GM19324 (cell line): Measurements from ENCODE around the gene FARSB.
"Not testable (repeated sequence)": the region's sequence is repeated elsewhere in the genome, so short reads cannot be mapped to it uniquely, and the experiment has no call there.

Experiments
- ATAC-seq: cut with Tn5 transposase; IDR thresholded peaks from one replicate; pipeline ENCODE4 v1.9.1; 2021; ENCODE audit warnings: mild to moderate bottlenecking, moderate library complexity; ENCODE audit not compliant: unreplicated experiment, low FRiP score

The FARSB gene

DNA sequence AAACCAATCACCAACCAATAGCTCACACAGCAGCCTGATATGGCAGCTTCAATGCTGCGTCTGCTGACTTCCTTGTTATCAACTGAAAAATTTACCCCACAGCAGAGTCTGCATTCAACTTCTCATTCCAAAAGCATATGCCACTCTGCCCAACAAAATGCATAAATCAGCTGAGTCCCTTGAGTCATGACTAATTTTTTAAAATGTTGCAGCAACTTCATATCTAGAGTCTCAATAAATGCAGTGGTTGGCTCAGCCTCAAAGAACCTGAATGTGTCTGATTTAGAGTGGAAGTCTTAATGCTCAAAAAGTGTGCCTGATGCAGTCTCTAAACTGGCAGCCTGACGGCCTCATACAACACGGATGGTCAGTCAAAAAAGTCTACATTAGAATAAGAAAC is 46.5 kb downstream of the FARSB start:
- no peak for ATAC-seq

DNA sequence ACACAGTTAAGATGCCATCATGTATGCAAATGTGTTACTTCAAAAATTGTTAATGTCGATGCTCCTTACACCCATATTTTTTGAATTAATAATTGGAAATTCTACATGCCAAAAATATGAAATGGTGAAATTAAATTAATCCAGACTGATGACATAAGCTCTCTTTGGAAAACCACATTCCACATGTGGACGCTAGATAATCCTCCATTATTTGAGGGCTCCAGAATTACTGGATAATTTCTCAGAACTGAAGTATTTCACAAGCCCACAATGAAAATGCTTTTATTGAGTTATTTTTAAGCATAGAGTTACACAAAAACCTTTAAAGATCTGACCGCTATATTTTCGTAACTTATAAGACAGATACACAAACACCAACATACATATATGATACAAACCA is 47.8 kb downstream of the FARSB start:
- no peak for ATAC-seq

DNA sequence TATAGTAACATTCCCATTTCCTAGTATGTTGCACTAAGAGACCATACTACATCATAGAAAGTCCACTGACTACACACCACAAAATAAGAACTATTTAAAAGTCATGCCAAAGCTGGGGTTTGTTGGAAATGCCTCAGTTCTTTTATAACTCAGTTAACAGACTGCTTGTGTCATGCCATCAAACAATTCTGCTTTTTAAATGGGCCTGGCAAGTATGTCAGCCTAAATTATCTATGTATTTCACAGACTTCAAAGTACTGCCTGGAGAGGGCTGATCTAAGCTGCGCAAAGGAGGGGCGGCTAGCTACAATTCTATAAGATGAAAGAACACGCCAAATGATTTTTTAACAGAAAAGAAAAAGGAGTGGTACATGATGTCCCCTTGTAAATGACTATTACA is 49.6 kb downstream of the FARSB start:
- ATAC-seq = no peak

DNA sequence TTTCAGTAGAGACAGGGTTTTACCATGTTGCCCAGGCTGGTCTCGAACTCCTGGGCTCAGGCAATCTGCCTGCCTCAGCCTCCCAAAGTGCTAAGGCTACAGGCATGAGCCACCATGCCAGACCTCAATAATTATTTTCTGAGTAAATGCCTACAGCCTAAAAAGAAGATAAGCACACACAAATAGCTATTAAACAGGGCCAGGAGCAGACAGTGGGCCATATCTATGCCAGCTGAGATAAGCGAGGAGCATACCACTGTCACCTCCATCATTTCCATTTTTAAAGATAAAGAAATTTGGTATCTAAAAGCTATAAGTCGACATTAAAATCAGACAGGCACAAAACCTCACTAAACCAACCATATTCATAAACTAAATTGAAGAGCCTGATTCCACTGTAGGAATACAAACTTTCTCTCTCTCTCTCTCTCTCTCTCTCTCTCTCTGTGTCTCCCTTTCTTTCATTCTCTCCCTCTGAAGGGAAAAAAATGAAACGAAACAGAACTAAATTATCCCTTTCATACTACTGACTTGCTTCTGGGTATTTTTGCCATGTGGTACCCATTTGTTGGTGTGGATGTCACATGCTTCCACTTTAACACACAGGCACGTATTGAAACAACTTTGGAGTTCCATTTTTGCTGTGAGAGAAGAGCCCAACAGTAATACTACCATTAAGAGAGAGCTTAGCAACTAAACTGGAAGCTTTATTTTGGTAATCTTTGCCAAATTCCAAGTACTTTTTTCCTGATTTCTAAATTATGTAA is 51.0 kb downstream of the FARSB start:
- ATAC-seq = no peak

DNA sequence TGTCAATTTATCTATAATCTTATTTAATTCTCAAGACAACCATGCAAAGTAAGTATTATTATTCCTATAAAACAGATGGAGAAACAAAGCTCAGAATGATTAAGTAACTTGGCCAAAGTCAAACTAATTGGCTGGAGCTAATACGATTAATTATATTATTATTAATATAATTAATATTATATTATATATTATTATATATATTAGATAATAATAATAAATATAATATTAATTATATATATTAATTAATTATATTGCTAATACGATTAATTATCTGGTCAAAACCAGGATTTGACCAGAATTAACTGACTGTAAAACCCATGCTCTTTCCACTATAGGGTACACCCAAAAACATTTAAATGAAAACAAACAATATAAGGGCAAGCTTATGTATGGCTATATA is 52.4 kb downstream of the FARSB start:
- ATAC-seq = no peak

DNA sequence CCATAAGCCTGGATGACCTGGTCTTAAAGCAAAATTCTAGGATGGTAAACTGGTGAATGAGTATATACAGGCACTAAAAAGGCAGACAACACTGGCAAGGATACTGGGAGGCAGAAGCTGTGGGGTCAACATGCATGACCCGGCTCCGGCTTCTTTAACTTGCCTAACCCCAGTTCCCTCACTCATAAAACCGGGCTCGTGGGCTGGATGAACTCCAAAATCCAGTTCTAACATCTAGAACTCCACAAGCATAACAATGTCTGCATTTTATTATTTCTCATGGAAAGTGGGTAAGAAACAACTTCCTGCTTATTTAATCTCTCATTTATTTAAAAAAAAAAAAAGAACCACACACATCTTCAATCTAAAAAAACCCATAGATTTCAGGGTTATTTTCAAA is 57.3 kb downstream of the FARSB start:
- ATAC-seq = no peak

DNA sequence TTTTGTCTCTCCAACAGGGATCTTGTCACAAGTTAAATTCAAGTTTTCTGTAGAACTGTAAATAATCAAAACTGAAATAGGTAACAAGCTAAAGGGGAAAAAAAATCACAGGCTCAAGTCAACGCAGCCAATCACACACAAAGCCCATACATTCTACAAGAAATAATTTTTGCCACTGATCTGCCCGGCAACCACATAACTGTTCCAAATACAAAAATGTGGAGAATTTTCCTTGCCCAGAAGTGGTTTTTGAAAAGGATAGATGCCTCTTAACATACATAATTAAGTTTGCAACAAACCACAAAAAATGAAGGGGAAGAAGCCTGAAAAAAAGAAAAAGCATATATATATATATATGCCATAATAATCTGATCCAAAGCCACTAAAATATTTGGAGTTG is 60.3 kb downstream of the FARSB start:
- no peak for ATAC-seq

DNA sequence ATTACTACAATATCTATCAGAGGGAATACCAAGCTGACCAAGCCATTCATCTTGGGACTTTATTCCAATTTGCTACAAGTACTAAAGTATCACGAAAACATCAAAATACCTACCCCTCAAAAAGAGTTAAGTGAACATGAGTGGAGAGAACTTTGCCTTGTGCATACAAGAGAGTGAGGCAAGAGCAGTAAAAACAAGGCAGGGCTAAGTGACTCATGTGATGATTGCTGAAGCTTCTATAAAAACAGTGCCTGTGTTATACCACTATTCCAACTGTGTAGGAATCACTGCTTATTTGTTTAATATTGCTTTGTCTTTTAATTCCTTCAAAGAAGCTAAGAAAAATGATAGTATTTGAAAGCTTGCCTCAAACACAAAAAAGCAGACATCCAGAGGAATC is 61.2 kb downstream of the FARSB start:
- no peak for ATAC-seq

DNA sequence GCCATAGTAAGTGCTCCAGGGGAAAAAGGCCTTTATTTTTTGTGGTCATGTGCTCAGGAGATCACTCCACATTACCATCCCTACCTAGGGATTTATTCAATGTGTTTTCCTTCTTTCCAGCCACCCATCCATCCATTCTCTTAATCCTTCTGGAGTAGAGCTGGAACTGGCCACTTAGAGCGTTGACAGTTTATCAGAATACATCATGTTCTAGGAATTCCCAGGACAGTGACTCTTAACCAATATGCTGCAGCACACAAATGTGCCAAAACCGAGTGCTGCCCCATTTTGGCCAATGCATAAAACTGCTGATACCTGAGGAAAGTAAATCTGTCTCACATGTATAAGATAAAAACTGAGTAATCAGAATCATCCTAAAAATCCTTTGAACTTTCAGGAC is 63.7 kb downstream of the FARSB start:
- ATAC-seq = no peak

DNA sequence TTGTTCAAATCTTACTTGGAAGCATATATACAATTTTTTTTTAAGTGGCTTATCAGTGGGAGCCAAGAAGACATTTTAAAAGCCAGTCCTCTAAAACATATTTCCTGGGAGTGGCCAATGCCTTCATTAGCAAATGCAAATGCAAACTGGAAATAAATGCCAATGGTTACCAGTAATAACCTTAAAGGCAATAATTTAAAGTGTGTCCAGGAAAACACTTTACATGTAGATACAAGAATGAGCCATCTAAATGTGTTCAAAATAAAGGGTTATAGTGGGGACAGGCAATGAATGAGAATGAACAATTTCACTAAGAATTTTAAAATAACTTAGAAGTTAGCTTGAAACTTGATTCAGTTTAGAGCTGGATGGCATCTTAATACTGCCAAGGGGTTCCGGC is 64.2 kb downstream of the FARSB start:
- ATAC-seq = no peak

DNA sequence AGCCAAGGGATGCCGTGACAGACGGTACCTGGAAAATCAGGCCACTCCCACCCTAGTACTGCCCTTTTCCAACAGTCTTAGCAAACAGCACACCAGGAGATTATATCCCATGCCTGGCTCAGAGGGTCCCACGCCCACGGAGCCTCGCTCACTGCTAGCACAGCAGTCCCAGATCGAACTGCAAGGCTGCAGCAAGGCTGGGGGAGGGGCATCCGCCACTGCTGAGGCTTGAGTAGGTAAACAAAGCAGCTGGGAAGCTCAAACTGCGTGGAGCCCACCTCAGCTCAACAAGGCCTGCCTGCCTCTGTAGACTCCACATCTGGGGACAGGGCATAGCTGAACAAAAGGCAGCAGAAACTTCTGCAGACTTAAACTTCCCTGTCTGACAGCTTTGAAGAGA is 71.3 kb downstream of the FARSB start:
- ATAC-seq = not testable (repeated sequence)

DNA sequence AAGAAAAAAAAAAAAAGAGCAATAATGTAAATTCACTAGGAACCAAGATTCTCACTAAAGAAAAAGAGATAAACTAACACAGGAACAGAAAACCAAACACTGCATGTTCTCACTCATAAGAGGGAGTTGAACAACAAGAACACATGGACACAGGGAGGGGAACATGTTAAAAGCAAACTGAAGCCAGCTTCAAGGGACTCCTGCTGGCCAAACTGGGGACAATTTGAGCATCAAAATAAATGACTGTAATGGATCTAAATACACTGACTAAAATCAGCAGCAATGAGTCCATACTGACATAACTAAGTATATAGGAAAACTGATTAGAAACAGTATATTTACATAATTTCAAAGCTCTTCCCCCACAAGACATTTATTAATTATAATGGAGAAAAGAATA is 73.0 kb downstream of the FARSB start:
- no peak for ATAC-seq

DNA sequence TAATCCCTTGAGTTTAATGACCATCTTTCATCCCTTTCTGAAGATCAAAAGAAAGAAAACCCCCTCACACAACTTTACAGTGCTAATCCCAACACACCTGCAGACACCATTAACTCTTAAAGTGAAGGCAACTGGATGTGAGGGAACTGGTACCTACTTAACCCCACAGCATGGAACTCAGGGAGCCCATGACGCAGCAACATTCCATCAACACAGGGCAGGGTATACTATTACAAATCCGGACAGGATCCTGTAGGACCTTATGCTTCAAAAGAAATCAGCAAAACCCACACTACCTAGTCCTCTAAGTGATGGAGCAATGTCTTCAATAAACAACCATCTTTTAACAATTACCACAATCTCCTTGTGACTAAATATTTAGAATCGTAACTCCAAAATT is 78.6 kb downstream of the FARSB start:
- ATAC-seq = no peak

DNA sequence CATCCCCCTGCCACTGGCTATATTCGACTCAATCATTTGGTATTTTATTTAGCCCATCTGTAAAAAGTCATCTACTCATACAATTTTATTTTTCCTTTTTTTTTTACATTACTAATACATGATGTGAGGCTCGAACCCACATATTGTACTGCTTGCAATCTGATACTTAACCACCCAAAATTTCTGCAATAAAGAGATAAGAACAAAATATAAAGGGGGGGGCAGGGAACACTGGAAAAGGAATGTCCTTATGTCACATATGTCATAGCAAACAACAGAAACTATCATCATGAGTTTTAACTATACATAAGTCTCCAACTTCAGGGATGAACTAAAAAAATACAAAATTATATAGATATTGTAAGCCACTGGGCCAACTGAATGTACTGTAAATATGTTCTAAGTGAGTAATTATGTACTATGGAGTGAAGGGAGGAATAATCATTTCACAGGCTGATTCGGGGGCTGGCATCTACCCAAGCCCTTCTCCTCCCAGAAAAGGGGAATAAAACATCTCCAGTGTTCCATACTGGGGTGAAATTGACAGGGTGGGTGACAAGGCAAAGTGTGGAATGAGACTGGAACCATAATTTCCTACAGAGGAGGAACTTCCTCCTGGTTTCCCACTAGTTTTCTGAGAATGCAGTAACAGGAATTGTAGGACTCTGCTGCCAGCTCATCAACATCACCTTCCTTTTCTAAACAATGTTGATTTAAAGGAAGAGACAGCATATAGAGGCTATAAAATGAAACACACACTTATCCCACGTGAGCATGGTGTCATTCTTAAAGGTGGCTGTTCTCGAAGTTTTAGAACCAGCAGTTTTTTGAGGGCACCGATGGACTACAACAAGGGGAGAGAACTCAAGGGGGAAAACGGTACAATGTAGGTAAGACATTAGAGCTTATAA is 79.5 kb downstream of the FARSB start:
- no peak for ATAC-seq

DNA sequence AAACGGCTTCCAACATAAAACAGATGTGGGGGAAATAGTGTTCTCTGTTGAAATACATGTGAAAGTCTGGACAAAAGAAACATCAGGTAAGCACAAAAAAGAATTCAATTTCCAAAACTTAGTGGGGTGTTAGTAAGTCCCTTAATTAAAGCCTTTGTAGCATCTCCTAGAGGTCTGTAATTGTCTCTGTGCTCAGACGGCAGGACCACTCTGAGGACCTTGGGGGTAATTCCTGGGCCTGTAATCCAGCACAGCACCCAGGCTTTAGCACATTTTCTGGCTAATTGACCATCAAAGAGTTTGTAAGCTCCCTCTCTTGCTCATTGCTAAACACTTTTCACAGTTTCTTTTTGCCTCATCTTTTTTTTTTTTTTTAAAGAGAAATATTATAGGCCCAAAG is 80.3 kb downstream of the FARSB start:
- ATAC-seq = no peak

DNA sequence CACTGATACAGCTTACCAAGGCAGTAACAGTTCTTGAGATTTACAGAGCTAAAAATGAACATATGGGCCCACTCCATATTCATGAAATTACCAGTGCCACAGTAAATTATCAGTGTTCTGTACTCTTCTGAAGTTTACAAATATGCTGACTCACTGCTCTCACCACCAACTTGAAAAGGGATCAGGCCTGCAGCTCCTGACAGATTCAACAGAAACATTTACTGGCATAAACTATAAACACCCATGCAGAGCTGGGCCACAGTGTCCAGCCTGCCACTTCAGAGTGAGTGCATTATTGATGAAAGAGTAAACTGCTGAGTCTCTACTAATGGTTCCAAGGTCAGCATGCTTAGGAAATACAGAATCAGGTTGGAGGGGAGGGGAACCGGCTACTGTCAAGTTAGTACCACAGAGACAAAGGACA is 83.1 kb downstream of the FARSB start:
- ATAC-seq = no peak

DNA sequence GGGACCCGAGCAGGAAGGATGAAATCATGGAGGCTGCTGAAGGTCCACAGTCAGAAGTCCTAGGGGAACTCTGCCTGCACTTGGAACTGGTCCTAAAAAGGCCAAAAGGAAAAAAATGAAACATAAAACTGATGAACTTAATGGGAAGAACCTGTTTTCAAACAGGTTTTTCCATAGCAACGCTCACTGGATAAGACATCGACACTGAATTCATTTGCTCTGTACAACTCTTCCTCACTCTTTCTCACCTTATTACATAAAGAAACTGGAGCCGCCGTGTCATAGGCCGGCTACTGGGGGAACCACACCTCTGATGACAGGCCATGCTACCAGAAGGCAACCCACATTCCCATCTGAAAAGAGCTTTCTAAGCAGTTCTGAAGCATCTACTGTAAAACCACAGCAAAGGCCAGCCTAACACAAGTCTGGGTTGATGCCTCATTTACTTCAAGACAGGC is 83.6 kb downstream of the FARSB start:
- no peak for ATAC-seq

DNA sequence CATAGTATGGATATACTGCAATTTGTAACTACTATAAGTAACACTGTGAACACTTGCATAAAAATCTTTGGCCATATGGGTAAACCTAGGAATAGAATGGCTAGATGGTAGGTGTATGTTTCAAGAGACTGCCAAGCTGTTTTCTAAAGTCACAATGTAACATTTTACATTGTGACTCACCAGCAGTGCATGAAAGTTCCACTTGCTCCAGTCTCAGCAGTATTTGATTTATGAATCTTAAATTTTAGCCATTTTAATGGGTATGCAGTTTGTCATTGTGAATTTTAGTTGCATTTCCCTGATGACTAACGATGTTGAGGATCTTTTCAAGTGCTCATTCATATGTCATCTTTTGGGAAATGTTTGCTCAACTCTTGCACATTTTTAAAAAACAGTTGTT is 86.1 kb downstream of the FARSB start:
- no peak for ATAC-seq

DNA sequence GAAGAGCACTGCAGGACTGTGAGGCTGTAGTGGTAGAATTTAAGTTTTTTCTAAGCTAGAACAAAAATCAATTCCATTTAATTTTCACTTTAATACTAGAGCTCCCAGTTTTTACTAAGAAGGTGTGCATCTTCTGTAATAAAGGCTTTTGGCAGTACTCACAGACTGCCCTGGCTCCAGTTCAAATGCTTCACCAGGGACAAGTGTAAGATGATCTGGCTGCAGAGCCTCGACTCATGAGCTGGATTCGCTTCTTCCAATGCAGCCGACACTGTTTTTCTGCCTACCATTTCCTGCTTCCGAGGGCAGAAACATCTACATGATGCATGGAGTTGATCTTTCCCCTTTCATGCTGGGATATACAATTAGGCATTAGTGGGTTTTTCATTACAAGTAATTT is 87.0 kb downstream of the FARSB start:
- ATAC-seq = no peak

DNA sequence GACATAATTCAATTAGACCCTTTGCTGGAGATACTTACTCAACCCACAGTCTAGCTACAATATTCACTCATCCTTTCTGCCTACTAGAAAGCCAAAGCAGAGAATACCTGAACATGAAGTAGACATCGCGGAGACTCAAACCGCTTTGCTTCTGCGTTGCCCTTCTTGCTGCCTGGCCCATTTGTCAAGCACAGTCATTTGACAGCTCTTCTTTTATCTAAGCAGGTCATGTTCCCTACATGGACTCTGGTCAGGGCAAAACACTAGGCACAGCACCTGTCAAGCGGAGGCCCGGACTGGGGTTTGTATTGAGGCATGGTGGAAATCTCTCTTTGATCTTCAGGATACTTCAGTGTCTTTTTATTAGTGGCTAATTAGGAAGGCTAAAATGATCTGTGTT is 89.7 kb downstream of the FARSB start:
- ATAC-seq = no peak

DNA sequence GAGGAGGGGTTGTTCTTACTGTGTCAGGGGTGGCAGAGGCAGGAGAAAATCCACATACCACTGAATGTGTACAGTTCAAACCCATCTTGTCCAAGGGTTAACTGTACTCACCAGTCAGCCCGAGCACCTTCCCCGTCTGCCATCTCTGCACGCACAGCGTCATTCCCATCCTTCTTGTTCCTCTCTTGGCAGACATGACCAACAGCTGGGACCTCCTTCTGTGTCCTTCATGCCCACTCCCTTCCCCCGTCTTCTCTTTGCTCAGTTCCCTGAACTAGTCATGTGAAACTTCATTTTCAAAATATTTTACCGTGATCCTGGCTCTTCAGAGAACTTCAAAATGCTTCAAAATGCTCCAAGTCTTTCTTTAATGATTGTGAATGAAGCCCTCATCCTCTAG is 92.0 kb downstream of the FARSB start:
- no peak for ATAC-seq
